NT2/D1 (cell line): ENCODE measurements around the gene SPPL2B.

Experiments
- DNase-seq: peaks from one replicate; pipeline ENCODE4 v3.0.0-alpha.2; 2011; ENCODE audit warnings: low read depth, low spot score
- H3K27me3 ChIP-seq: 2 replicates; pipeline ENCODE4 v1.6.0; 2011; ENCODE audit warnings: mild to moderate bottlenecking; ENCODE audit not compliant: insufficient read length, insufficient read depth
- H3K36me3 ChIP-seq: 2 replicates; pipeline ENCODE4 v1.6.1; 2011; ENCODE audit warnings: mild to moderate bottlenecking, low read length, mixed read lengths; ENCODE audit not compliant: insufficient read depth, insufficient read length
- H3K4me1 ChIP-seq: 2 replicates; pipeline ENCODE4 v1.5.1; 2011; ENCODE audit not compliant: insufficient read depth, insufficient read length
- H3K4me3 ChIP-seq: 2 replicates; pipeline ENCODE4 v1.5.1; 2011; ENCODE audit warnings: low read depth; ENCODE audit not compliant: insufficient read length
- H3K9ac ChIP-seq: 2 replicates; pipeline ENCODE4 v1.6.0; 2011; ENCODE audit warnings: low read depth; ENCODE audit not compliant: insufficient read length
- H3K9me3 ChIP-seq: 2 replicates; pipeline ENCODE4 v1.5.1; 2011; ENCODE audit warnings: mild to moderate bottlenecking, low read length; ENCODE audit not compliant: insufficient read depth
- SUZ12 ChIP-seq: IDR thresholded peaks from 2 replicates; pipeline ENCODE4 v1.6.1; 2011; ENCODE audit not compliant: insufficient read length, insufficient read depth; ENCODE audit errors: extremely low read depth
- YY1 ChIP-seq: IDR thresholded peaks from 2 replicates; pipeline ENCODE4 v1.6.1; 2011; ENCODE audit not compliant: insufficient read length, insufficient read depth
- ZNF274 ChIP-seq: IDR thresholded peaks from 2 replicates; pipeline ENCODE4 v1.6.1; 2011; ENCODE audit warnings: mild to moderate bottlenecking, low read depth, low read length

The SPPL2B gene

DNA sequence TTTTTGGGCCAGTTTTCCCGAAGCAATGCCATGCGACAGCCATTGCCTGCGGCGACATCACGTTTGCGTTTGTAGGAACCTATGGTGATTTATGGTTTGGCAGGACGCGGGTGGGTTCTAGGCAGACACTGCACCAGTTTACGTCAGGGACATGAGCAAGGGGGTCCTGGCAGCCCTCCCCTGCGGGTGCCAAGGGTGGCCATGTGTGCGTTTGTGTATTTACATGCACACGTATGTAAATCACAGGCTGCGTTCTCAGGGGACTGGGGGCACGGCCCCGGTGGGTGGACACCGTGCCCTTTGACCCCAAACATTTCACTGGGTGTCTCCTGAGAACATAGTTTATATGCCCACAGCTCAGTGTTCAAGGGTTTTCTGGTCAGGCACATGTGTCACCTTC lies 22.2 kb downstream of the SPPL2B start:
- no peaks in the 10 kb centered on the region for H3K9me3 ChIP-seq
- H3K27me3 ChIP-seq: no peaks in the 10 kb centered on the region
- no peak overlapping the region for H3K4me3 ChIP-seq
- no peak for DNase-seq
- H3K36me3 ChIP-seq: peaks cover 73% of the 10 kb centered on the region
- H3K9ac ChIP-seq: no peak overlapping the region
- H3K4me1 ChIP-seq: no peaks in the 10 kb centered on the region
- TF ChIP-seq SUZ12 (no peak), ZNF274 (no peak), YY1 (no peak)

- TF ChIP-seq SUZ12 (no peak), ZNF274 (no peak), YY1 (no peak)
- Histone ChIP-seq H3K27me3 (no peaks in the 10 kb centered on the region), H3K36me3 (peaks cover 73% of the 10 kb centered on the region), H3K9ac (no peak overlapping the region), H3K4me3 (no peak overlapping the region), H3K4me1 (peaks cover 4% of the 10 kb centered on the region), H3K9me3 (no peaks in the 10 kb centered on the region)
- no peak for DNase-seq
Measured at GRCh38 chr19:2351591-2351990, 23.1 kb downstream of the SPPL2B start.

DNA sequence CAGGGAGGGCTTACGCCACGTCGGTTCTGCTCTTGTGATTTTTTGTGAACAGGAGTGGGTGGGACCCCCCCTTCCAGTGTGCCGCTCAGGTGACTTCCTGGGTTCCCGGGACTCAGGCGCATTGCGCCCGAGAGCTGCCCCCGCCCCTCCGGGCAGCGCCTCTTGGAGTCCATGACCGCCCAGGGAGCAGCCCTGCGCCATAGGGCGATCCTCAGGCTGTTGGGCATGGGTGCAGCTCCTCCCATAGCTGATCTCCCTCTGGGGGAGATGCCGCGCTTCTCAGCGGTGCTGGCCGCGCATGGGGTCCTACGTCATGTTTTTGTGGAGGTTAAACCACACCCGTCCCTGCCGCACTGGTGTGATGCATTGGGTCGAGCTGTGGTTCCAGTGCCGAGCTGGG lies 23.6 kb downstream of the SPPL2B start:
- DNase-seq: no peak
- TF ChIP-seq YY1 (no peak), SUZ12 (no peak), ZNF274 (no peak)
- H3K4me1 ChIP-seq: peaks cover 4% of the 10 kb centered on the region
- H3K4me3 ChIP-seq: no peak overlapping the region
- no peaks in the 10 kb centered on the region for H3K9me3 ChIP-seq
- no peaks in the 10 kb centered on the region for H3K27me3 ChIP-seq
- no peak overlapping the region for H3K9ac ChIP-seq
- peaks cover 69% of the 10 kb centered on the region for H3K36me3 ChIP-seq

DNA sequence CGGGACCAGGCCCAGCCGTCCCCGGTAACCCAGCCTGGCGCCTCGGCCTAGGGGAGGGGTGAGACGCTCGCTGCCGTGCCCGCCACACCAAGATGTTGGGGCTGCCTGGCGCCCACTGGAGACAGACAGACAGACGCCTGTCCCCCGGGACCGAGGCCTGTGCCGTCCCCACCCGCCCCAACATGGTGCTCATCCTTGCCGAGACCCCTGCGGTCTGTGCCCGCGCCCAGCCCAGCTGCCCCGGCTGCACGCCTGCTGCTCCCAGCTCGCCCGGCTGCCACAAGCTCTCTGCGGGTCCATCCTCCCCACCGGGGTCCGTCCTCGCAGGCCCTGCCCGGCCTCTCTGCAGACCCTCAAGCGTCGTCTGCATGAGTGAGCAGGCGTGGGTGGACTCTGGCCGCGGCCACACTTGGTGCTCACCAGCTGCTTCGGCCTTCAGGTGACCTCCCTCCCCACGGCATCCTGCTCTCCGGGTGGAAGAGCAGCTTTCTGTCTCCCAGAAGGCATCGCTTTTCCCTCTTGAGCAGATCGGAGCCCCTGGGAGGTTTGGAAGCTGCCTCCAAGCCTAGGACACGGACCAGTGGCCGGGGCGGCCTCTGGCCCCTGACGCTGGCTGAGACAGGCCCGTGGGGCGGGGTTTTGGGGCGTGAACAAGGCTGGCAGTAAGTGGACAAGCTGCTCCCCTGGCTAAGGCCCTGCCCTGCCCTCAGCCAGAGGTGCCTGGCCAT lies 24.8 kb downstream of the SPPL2B start:
- Histone ChIP-seq H3K9me3 (no peaks in the 10 kb centered on the region), H3K27me3 (no peaks in the 10 kb centered on the region), H3K9ac (no peak overlapping the region), H3K36me3 (peaks cover 68% of the 10 kb centered on the region), H3K4me3 (no peak overlapping the region), H3K4me1 (peaks cover 4% of the 10 kb centered on the region)
- DNase-seq: no peak
- no peak for TF ChIP-seq YY1
- no peak for TF ChIP-seq SUZ12
- TF ChIP-seq ZNF274: no peak

DNA sequence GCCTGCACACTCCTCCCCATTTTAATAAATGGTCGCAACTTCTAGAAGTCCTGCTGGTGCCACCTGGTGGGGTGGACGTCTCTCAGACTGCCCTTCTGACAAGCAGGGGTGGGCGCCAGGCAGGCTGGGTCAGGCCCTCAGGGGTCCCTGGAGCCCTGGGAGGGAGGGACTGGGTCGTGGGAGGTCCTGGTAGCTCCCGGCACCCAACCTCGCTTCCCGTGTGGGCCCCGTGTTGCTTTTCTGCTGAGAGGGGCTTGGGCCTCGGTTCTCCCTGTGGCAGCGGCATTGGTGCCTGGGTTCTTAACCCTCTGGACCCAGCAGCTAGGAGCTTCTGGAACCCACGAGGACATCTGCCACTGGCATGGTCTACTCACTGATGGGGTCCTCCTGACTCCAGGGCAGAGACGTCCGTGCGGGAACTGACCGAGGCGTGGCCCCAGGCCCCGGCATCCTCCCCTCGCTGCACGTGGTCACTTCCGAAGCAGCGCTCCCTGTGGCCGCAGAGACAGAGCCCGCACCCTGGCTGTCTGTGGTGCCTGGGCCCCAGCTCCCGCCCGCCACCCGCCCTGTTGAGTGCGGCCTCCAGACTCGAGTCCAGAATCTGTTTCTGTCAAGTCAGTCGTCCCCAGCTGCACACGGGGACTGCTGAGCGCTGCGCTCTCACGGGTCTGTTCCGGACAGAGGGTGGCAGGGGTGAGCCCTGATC lies 25.6 kb downstream of the SPPL2B start:
- Histone ChIP-seq H3K4me3 (no peak overlapping the region), H3K36me3 (peaks cover 63% of the 10 kb centered on the region), H3K27me3 (no peaks in the 10 kb centered on the region), H3K9ac (no peak overlapping the region), H3K9me3 (no peaks in the 10 kb centered on the region), H3K4me1 (peaks cover 4% of the 10 kb centered on the region)
- no peak for DNase-seq
- no peak for TF ChIP-seq ZNF274
- TF ChIP-seq YY1: no peak
- no peak for TF ChIP-seq SUZ12

DNA sequence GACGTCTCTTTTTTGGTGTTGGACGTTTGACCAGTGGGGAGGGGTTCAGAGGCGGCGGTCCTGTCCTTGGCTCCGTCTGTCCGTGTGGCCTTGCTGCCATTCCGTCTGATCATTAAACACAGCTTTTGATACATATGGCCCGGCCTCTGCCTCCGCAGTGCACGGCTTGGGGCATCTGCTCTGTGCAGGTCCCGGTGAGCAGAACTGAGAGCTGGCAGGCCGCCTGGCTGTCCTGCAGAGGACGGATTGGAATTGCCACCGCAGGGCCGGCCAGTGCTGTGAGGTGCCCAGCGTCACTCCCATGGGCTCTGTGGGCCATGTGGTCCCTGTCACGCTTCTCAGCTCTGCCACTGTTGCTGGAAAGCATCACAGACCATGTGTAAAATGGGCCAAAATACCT lies 26.2 kb downstream of the SPPL2B start:
- H3K9me3 ChIP-seq: no peaks in the 10 kb centered on the region

DNA sequence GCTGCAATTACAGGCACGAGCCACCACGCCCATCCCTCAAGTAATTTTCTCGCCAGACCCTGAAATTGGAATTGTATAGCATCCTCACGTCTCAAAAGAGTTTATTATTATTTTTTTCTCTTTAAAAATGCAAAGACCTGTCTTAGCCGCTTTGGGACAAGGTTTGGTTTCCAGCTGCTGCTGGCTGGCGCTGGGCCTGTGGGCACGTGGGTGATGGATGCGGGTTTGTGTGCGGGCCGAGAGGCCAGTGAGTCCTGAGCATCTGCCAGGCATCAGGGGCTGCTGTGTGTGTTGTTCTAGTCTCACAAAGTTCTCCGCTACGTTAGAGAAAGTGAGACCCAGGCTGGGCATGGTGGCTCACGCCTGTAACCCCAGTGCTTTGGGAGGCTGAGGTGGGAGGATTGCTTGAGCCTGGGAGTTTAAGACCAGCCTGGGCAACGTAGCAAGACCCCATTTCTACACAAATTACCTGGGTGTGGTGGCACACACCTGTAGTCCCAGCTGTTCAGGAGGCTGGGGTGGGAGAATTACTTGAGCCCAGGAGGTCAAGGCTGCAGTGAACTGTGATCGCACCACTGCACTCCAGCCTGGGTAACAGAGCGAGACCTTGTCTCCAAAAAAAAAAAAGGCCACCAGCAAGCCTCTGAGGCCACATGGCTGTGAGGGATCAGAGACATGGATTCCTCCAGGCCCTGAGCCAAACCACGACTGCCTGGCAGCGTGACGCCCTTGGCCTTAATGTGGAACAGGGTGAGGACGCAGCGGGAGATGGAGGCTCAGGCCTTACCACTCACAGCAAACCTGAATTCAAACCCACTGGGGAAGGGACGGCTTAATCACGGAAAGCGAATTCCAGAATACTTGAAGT lies 26.9 kb downstream of the SPPL2B start:
- Histone ChIP-seq H3K9ac (no peak overlapping the region), H3K27me3 (peaks cover 1% of the 10 kb centered on the region), H3K9me3 (no peaks in the 10 kb centered on the region), H3K36me3 (peaks cover 53% of the 10 kb centered on the region), H3K4me3 (no peak overlapping the region), H3K4me1 (peaks cover 6% of the 10 kb centered on the region)
- DNase-seq: no peak
- TF ChIP-seq SUZ12 (no peak), ZNF274 (no peak)

More for the DNA sequence above, 26.2 kb downstream of the SPPL2B start:
- TF ChIP-seq YY1 (no peak), SUZ12 (no peak), ZNF274 (no peak)
- Histone ChIP-seq H3K27me3 (no peaks in the 10 kb centered on the region), H3K4me3 (no peak overlapping the region), H3K36me3 (peaks cover 60% of the 10 kb centered on the region), H3K4me1 (peaks cover 4% of the 10 kb centered on the region), H3K9ac (no peak overlapping the region)
- DNase-seq: no peak
